Erythroblast (primary cell): ENCODE measurements around the gene LRPPRC.

Experiments used
- DNase-seq, 2 experiments: peaks; one replicate each; lab custom pipeline; 2025; lab: John Stamatoyannopoulos, UW
- GATA1 ChIP-seq: IDR thresholded peaks from 2 replicates; pipeline ENCODE4 v1.6.1; 2011; ENCODE audit warnings: low read depth, mild to moderate bottlenecking, control low read depth, low read length, moderate library complexity
- POLR2A ChIP-seq: IDR thresholded peaks from 2 replicates; pipeline ENCODE4 v1.6.1; 2011; ENCODE audit warnings: mild to moderate bottlenecking, low read length

The LRPPRC gene

GRCh38 chr2:43848214-43848613 lies 147.6 kb downstream of the LRPPRC start:
- no peak for DNase-seq
- TF ChIP-seq POLR2A = no peak
- no peak for TF ChIP-seq GATA1

- TF ChIP-seq POLR2A (no peak), GATA1 (no peak)
- DNase-seq = no peak
Observed at GRCh38 chr2:43846140-43846793, 149.5 kb downstream of the LRPPRC start.

GRCh38 chr2:43845181-43845580 lies 150.6 kb downstream of the LRPPRC start:
- TF ChIP-seq POLR2A = no peak
- no peak for TF ChIP-seq GATA1
- no peak for DNase-seq

GRCh38 chr2:43842866-43843226 lies 152.9 kb downstream of the LRPPRC start:
- no peak for TF ChIP-seq GATA1
- TF ChIP-seq POLR2A = no peak
- DNase-seq = no peak

- TF ChIP-seq POLR2A = no peak
- DNase-seq = no peak
Observed at GRCh38 chr2:43841949-43842865, 153.6 kb downstream of the LRPPRC start.

- no peak for TF ChIP-seq GATA1
- no peak for TF ChIP-seq POLR2A
- no peak for DNase-seq
Observed at GRCh38 chr2:43840965-43841364, 154.8 kb downstream of the LRPPRC start.

GRCh38 chr2:43839776-43840564 lies 155.8 kb downstream of the LRPPRC start:
- no peak for DNase-seq
- TF ChIP-seq POLR2A = no peak
- TF ChIP-seq GATA1 = no peak

GRCh38 chr2:43838560-43839267 lies 157.1 kb downstream of the LRPPRC start, which contains the start of the genes ABCG5 and ABCG8:
Gene ABCG5, minus strand, starts transcription at chr2:43838839. Its CDS starts 160 bp downstream, at chr2:43838679.
Gene ABCG8, plus strand, starts transcription at chr2:43838971. Its CDS starts 83 bp downstream, at chr2:43839054.
- TF ChIP-seq POLR2A = no peak
- no peak for TF ChIP-seq GATA1
- no peak for DNase-seq

- DNase-seq = no peak
- no peak for TF ChIP-seq POLR2A
- no peak for TF ChIP-seq GATA1
Observed at GRCh38 chr2:43837831-43838559, 157.8 kb downstream of the LRPPRC start.

GRCh38 chr2:43837033-43837432 lies 158.8 kb downstream of the LRPPRC start:
- TF ChIP-seq POLR2A = no peak
- no peak for TF ChIP-seq GATA1

More at GRCh38 chr2:43837033-43837432, 158.8 kb downstream of the LRPPRC start:
- DNase-seq = no peak
